ENCODE measurements around the gene HCRTR1. TPM values are rescaled to one million over a fixed set of nuclear protein-coding genes. Genes with fewer than 3 reads are reported as not detected.
A peak's percentile ranks its signal among the peaks of the same experiment; 100 is the strongest.

HCRTR1 gene
- total RNA-seq, 4 donors from 2014 or later: 0.21 to 2.5 TPM; not detected in 2

DNA sequence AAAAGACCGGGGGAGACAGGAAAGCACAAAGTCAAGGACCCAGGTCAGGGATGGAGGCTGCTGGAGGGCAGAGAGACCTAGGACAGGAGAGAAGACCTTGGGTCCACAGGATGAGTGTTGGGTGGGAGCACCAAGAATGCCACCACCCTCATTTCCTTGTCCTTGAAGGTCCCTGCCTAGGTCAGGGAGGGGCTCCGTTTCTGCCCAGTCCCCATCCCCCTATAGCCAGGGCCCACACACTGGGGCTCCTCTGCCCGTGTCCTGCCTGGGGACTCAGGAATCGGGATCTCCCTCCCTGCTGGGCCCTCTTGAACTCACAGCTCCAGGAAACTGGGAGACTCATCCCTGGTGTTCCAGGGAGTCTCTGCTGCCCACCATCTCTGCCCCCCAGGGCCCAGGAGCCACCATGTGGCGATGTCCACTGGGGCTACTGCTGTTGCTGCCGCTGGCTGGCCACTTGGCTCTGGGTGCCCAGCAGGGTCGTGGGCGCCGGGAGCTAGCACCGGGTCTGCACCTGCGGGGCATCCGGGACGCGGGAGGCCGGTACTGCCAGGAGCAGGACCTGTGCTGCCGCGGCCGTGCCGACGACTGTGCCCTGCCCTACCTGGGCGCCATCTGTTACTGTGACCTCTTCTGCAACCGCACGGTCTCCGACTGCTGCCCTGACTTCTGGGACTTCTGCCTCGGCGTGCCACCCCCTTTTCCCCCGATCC lies 40.6 kb upstream of the HCRTR1 start:
- H3K27ac ChIP-seq: peak overlapping the region; percentile 11 to 85 (median 80)
- H3K27me3 ChIP-seq: no peaks in the 10 kb centered on the region
- no peaks in the 10 kb centered on the region for H3K9me3 ChIP-seq
- H3K36me3 ChIP-seq: no peaks in the 10 kb centered on the region
- TF ChIP-seq, protein P1, sequence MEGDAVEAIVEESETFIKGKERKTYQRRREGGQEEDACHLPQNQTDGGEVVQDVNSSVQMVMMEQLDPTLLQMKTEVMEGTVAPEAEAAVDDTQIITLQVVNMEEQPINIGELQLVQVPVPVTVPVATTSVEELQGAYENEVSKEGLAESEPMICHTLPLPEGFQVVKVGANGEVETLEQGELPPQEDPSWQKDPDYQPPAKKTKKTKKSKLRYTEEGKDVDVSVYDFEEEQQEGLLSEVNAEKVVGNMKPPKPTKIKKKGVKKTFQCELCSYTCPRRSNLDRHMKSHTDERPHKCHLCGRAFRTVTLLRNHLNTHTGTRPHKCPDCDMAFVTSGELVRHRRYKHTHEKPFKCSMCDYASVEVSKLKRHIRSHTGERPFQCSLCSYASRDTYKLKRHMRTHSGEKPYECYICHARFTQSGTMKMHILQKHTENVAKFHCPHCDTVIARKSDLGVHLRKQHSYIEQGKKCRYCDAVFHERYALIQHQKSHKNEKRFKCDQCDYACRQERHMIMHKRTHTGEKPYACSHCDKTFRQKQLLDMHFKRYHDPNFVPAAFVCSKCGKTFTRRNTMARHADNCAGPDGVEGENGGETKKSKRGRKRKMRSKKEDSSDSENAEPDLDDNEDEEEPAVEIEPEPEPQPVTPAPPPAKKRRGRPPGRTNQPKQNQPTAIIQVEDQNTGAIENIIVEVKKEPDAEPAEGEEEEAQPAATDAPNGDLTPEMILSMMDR (IDR thresholded peaks at IDR 0.05): no peak
- H3K4me3 ChIP-seq: peak overlapping the region; percentile 31 to 55 (median 40)
- DNase-seq (ENCODE audit: low spot score in 2 of 2): no peak
- WGBS, 2 donors: 74 to 77% methylated on average over 9 to 13 of the region's 27 CpGs
- H3K4me1 ChIP-seq: peaks cover 0 to 71% (median 38%) of the 10 kb centered on the region in 4 donors

DNA sequence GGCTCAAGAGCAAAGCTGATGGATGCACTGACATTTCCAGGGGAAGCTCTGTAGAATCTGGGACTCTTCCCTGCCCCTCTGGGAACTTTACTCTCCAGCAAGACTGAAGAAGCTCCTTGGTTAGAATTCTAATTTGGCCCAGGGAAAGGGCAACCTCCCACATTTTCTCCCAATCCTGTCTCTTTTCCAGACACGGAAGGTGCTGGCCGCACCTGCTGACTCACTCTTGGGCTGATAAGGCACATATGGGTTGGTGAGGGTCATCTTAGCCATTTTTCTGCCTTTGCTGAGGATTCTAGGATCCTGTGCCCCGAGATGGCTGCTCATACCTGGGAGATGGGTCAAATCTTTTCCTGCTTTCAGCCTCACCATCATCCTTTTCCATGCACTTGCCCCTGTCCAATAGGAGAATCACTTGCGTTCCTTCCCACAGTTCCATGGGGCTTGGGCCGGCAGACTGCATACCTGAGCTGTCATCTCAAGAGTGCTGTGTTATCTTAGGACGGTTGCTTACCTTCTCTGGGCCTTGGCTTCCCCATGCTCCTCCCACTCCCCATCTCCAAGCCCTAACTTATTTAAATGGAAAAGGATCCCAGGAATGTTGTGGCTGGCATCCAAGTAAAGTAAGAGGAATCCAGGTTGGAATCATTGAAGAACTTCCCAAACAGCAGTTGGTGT lies 39.8 kb upstream of the HCRTR1 start:
- Histone ChIP-seq H3K4me1 (peaks cover 0 to 71% (median 38%) of the 10 kb centered on the region in 4 donors), H3K4me3 (peak overlapping the region; percentile 31 to 55 (median 40)), H3K27ac (peak overlapping the region in 3 of 4 donors; percentile 79 to 85 (median 81)), H3K9me3 (no peaks in the 10 kb centered on the region), H3K27me3 (no peaks in the 10 kb centered on the region), H3K36me3 (no peaks in the 10 kb centered on the region)
- 50 to 68% methylated on average over 6 of the region's 6 CpGs for WGBS, 2 donors
- TF ChIP-seq POLR2A (IDR thresholded peaks at IDR 0.05) (no peak), EP300 (IDR thresholded peaks at IDR 0.05) (no peak)
- TF ChIP-seq, protein P1 (IDR thresholded peaks at IDR 0.05): no peak
- no peak for DNase-seq (ENCODE audit: low spot score in 2 of 2)

DNA sequence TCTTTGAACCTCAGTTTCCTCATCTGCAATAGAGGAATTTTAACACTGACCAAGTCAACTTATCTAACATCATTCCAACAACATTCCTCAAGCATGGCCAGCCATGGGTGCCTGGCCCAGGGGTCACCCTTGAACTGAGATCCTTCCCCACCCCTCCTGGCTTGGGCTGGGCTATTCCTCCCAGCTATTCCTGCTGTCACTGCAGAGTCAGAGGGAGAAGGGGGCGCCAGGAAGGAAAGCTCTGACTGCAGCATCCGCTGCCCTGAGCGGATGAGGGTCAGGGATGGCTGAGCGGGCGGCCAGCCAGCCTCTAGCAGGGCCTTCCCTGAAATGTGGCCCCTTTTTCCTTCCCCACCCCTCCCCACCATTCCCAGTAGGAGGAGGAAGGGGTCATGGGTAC lies 38.1 kb upstream of the HCRTR1 start:
- Histone ChIP-seq H3K36me3 (no peaks in the 10 kb centered on the region), H3K4me1 (peaks cover 0 to 70% (median 24%) of the 10 kb centered on the region in 4 donors), H3K4me3 (peak overlapping the region in 2 of 4 donors; percentile 1 to 55), H3K27me3 (no peaks in the 10 kb centered on the region), H3K9me3 (no peaks in the 10 kb centered on the region), H3K27ac (peak overlapping the region in 3 of 4 donors; percentile 29 to 78 (median 60))
- no peak for TF ChIP-seq EP300 (IDR thresholded peaks at IDR 0.05)
- TF ChIP-seq POLR2A (IDR thresholded peaks at IDR 0.05): no peak
- TF ChIP-seq, protein P1 (IDR thresholded peaks at IDR 0.05): no peak
- no peak for DNase-seq (ENCODE audit: low spot score in 2 of 2)
- 44 to 57% methylated on average over 5 of the region's 5 CpGs for WGBS, 2 donors

DNA sequence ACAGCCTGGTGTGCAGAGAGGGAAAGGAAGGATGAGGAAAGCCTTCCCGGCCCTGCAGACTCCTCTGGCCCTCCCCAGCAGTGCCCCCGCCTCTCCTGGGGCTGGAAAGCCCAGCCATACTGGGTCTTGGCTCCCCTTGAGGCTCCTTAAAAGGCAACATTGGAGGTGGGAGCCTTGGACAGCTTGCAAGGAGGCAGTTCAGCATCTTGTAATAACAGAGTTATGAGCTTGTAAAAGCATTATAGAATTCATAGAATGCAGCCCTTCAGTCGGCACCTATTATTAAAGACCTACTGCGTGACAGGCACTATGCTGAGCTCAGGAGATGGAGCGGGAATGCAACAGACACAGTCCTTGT lies 37.0 kb upstream of the HCRTR1 start:
- Histone ChIP-seq H3K36me3 (no peaks in the 10 kb centered on the region), H3K9me3 (no peaks in the 10 kb centered on the region), H3K4me3 (peak overlapping the region in 2 of 4 donors; percentile 1 to 55), H3K4me1 (peaks cover 0 to 61% (median 14%) of the 10 kb centered on the region in 4 donors), H3K27me3 (no peaks in the 10 kb centered on the region), H3K27ac (peak overlapping the region in 3 of 4 donors; percentile 19 to 78 (median 60))
- no peak for DNase-seq (ENCODE audit: low spot score in 2 of 2)
- WGBS, 2 donors: 46 to 47% methylated on average over 4 to 5 of the region's 5 CpGs
- TF ChIP-seq EP300 (IDR thresholded peaks at IDR 0.05) (no peak), POLR2A (IDR thresholded peaks at IDR 0.05) (no peak)
- TF ChIP-seq, protein P1 (IDR thresholded peaks at IDR 0.05): no peak

Measured in tibial nerve (tissue), 4 donors.